ENCODE measurements around the gene MADCAM1.

DNA sequence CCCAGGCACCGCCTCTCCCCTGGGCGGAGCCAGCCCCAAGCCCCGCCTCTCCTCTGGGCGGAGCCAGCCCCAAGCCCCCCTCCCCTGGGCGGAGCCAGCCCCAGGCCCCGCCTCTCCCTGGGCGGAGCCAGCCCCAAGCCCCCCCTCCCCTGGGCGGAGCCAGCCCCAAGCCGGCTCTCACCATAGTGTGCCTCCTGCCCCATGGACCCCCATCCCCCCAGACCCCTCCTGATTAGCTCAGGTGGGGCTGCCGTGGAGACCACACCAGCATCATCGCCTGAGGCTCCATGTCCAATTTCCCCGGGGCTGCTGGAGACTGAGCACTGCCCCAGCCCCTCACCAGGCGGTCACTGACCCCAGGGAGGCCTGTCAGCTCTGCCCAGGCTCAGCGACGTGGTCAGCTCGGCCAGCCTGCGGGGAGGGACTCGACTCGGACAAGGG, 4.2 kb upstream of the MADCAM1 start:
- TF ChIP-seq CTCF (conservative IDR thresholded peaks at IDR 0.05) (no peak), ZFX (IDR thresholded peaks at IDR 0.05) (no peak)

Data from C4-2B (cell line).